B cell (primary cell): ENCODE measurements around the gene DNAH12. TPM values are rescaled to one million over a fixed set of nuclear protein-coding genes. Genes with fewer than 3 reads are reported as not detected.

Experiments
- ATAC-seq: fragments of 200-7000 bp; cut with Tn5 transposase; one replicate; pipeline ENCODE4 v1.10.0; 2021; ENCODE audit warnings: low read depth, mild to moderate bottlenecking, moderate number of reproducible peaks, moderate library complexity
- CTCF ChIA-PET: fragments of 350-600 bp; sonication (Branson Sonifier 250); formaldehyde crosslinking; loops from one replicate; lab custom pipeline; 2021; ENCODE audit warnings: antibody characterized with exemption, inconsistent platforms; lab: Charles Lee
- POLR2A ChIA-PET: fragments of 350-600 bp; sonication (Branson Sonifier 250); formaldehyde crosslinking; loops from one replicate; lab custom pipeline; 2021; ENCODE audit warnings: antibody characterized with exemption; lab: Charles Lee
- DNase-seq: peaks from one replicate; pipeline ENCODE4 v3.0.0; 2013
- H2AFZ ChIP-seq: 2 replicates; pipeline ENCODE4 v1.6.1; 2012; ENCODE audit warnings: mild to moderate bottlenecking, low read depth, low read length; ENCODE audit not compliant: insufficient read depth, poor library complexity, severe bottlenecking
- H3K27ac ChIP-seq, 2 donors: 1 replicate in 1 of 2; 2 replicates in 1 of 2; pipeline ENCODE4 v1.5.1; 2012 to 2013; ENCODE audit warnings: low read length in 2 of 2, mild to moderate bottlenecking in 2 of 2, moderate library complexity in 1 of 2
- H3K27me3 ChIP-seq, 4 experiments: fragments of 200-600 bp in 1 of 4; sonication (generic) in 1 of 4; replicated peaks in 1 of 4; 1 replicate in 2 of 4; 2 replicates in 2 of 4; pipeline versions ENCODE4 v1.6.1 to v1.7.0; 2013 to 2016; ENCODE audit warnings: low read length in 3 of 4, mild to moderate bottlenecking in 2 of 4, mixed read lengths in 1 of 4, moderate library complexity in 1 of 4; ENCODE audit not compliant: insufficient read depth in 4 of 4, control insufficient read depth in 3 of 4; ENCODE audit errors: control extremely low read depth in 1 of 4
- H3K36me3 ChIP-seq, 2 experiments: replicated peaks in 1 of 2; 1 replicate in 1 of 2; 2 replicates in 1 of 2; pipeline versions ENCODE4 v1.6.1 to v1.7.1; 2013; ENCODE audit warnings: low read length in 1 of 2; ENCODE audit not compliant: insufficient read depth in 2 of 2, control insufficient read depth in 1 of 2; ENCODE audit errors: control extremely low read depth in 1 of 2, extremely low read depth in 1 of 2
- H3K4me1 ChIP-seq, 2 donors: fragments of 200-600 bp in 1 of 2; sonication (generic) in 1 of 2; 1 replicate in 1 of 2; 2 replicates in 1 of 2; pipeline versions ENCODE4 v1.5.1 to v1.6.1; 2013 to 2017; ENCODE audit warnings: low read length in 2 of 2; ENCODE audit not compliant: control insufficient read depth in 2 of 2, insufficient read depth in 2 of 2
- H3K4me2 ChIP-seq: replicated peaks from 2 replicates; pipeline ENCODE3; 2012; ENCODE audit warnings: mild to moderate bottlenecking, low read depth, low read length; ENCODE audit not compliant: poor library complexity, severe bottlenecking
- H3K4me3 ChIP-seq, 5 experiments: fragments of 200-600 bp in 1 of 5; sonication (generic) in 1 of 5; 1 replicate in 3 of 5; 2 replicates in 2 of 5; pipeline versions ENCODE4 v1.5.1 to v1.7.0; 2011 to 2016; ENCODE audit warnings: low read length in 4 of 5, mild to moderate bottlenecking in 4 of 5, low read depth in 2 of 5, control low read depth in 1 of 5, moderate library complexity in 1 of 5; ENCODE audit not compliant: insufficient read depth in 1 of 5; ENCODE audit errors: control extremely low read depth in 1 of 5, extremely low read depth in 1 of 5
- H3K79me2 ChIP-seq: fragments of 200-600 bp; sonication (generic); one replicate; pipeline ENCODE4 v1.6.0; 2016; ENCODE audit warnings: low read length; ENCODE audit not compliant: control insufficient read depth, insufficient read depth
- H3K9ac ChIP-seq: fragments of 200-600 bp; sonication (generic); 2 replicates; pipeline ENCODE4 v1.6.1; 2017; ENCODE audit warnings: mild to moderate bottlenecking, low read length, moderate library complexity
- H3K9me3 ChIP-seq, 3 donors: one replicate each; pipeline versions ENCODE4 v1.6.1 to v1.7.1; 2013; ENCODE audit warnings: low read length in 2 of 3; ENCODE audit not compliant: control insufficient read depth in 2 of 3, insufficient read depth in 1 of 3; ENCODE audit errors: control extremely low read depth in 1 of 3
- H4K20me1 ChIP-seq: 2 replicates; pipeline ENCODE4 v1.6.0; 2012; ENCODE audit warnings: mild to moderate bottlenecking, low read length; ENCODE audit not compliant: insufficient read depth, control insufficient read depth, poor library complexity, severe bottlenecking
- H3K27ac Mint-ChIP-seq: one replicate; pipeline ENCODE4 v1.8.0; 2021; ENCODE audit warnings: mixed read lengths
- H3K27me3 Mint-ChIP-seq: one replicate; pipeline ENCODE4 v1.8.0; 2021; ENCODE audit warnings: mixed read lengths
- H3K4me1 Mint-ChIP-seq: one replicate; pipeline ENCODE4 v1.8.0; 2021; ENCODE audit warnings: mixed read lengths
- H3K4me3 Mint-ChIP-seq: one replicate; pipeline ENCODE4 v1.8.0; 2021; ENCODE audit warnings: mixed read lengths
- H3K9me3 Mint-ChIP-seq: one replicate; pipeline ENCODE4 v1.8.0; 2022; ENCODE audit warnings: mixed read lengths; ENCODE audit not compliant: insufficient read depth
- CTCF ChIP-seq: fragments of 200-600 bp; IDR thresholded peaks from one replicate; pipeline ENCODE4 v1.8.0; 2022; ENCODE audit warnings: antibody characterized with exemption, mild to moderate bottlenecking
- EZH2 ChIP-seq: IDR thresholded peaks from 2 replicates; pipeline ENCODE4 v1.6.1; 2012; ENCODE audit warnings: borderline replicate concordance, low read depth, mild to moderate bottlenecking, moderate library complexity, low read length; ENCODE audit not compliant: insufficient read depth, poor library complexity, severe bottlenecking
- WGBS: methylation state at CpG from one replicate; pipeline ENCODE4 v1.1.5; 2013; ENCODE audit warnings: missing lambda C conversion rate; ENCODE audit not compliant: insufficient coverage; 5-methylcytosine and 5-hydroxymethylcytosine counted together
- intact Hi-C: fragments of 100-400 bp; cut with micrococcal nuclease; formaldehyde crosslinking; loops from one replicate; pipeline ENCODE4 v1.10.0; 2022
- polyA plus RNA-seq: library from polyadenylated mRNA; depleted of rRNA; stranded (reverse); fragments of >200 nt; gene quantifications from 2 replicates; pipeline ENCODE4 v1.2.3, GENCODE V29; 2012
- total RNA-seq, 2 donors: library from RNA; stranded (reverse); fragments of 120-200 nt in 1 of 2; gene quantifications; 1 replicate in 1 of 2; 2 replicates in 1 of 2; pipeline versions ENCODE4 v1.2.3 to v1.2.4, GENCODE V29; 2013 to 2022

The DNAH12 gene
- total and polyA plus RNA-seq, 2 donors (not counting 1 experiment from before 2014, with no cell fraction given), result 0.09 to 0.17 TPM

GRCh38 chr3:57256844-57257243, 287.3 kb downstream of the DNAH12 start:
- intact Hi-C loops, result no loop called here
- Histone ChIP-seq H3K27ac (no peak overlapping the region), H3K79me2 (no peaks in the 10 kb centered on the region), H3K36me3 (peaks cover 26 to 72% of the 10 kb centered on the region in 2 experiments), H2AFZ (no peak overlapping the region), H4K20me1 (no peaks in the 10 kb centered on the region), H3K9ac (no peak overlapping the region), H3K4me2 (no peak overlapping the region), H3K9me3 (no peaks in the 10 kb centered on the region), H3K4me3 (no peak overlapping the region), H3K27me3 (no peaks in the 10 kb centered on the region), H3K4me1 (no peaks in the 10 kb centered on the region)
- H3K4me1 Mint-ChIP-seq, result no peaks in the 10 kb centered on the region
- TF ChIP-seq CTCF (no peak), EZH2 (no peak)
- H3K27me3 Mint-ChIP-seq, result no peaks in the 10 kb centered on the region
- DNase-seq (no peak), ATAC-seq (no peak)
- H3K9me3 Mint-ChIP-seq, result peaks cover 3% of the 10 kb centered on the region
- ChIA-PET CTCF (no interaction called here), POLR2A (no interaction called here)
- no peak overlapping the region for H3K4me3 Mint-ChIP-seq
- no CpG with 5 or more reads among the region's 3 CpGs for WGBS
- H3K27ac Mint-ChIP-seq, result no peak overlapping the region

GRCh38 chr3:57252404-57252803, 291.7 kb downstream of the DNAH12 start:
- Histone ChIP-seq H3K79me2 (no peaks in the 10 kb centered on the region), H3K4me2 (no peak overlapping the region), H3K4me1 (no peaks in the 10 kb centered on the region), H3K9me3 (no peaks in the 10 kb centered on the region), H3K27ac (peak overlapping the region in 1 of 2 donors; percentile 46), H3K27me3 (no peaks in the 10 kb centered on the region), H3K36me3 (peaks cover 13 to 66% of the 10 kb centered on the region in 2 experiments), H2AFZ (no peak overlapping the region), H3K9ac (no peak overlapping the region), H3K4me3 (no peak overlapping the region), H4K20me1 (no peaks in the 10 kb centered on the region)
- no peak overlapping the region for H3K27ac Mint-ChIP-seq
- WGBS, result no CpG with 5 or more reads among the region's 1 CpG
- no peak for ATAC-seq
- no peaks in the 10 kb centered on the region for H3K4me1 Mint-ChIP-seq
- intact Hi-C loops, result no loop called here
- ChIA-PET POLR2A (no interaction called here), CTCF (interaction anchor here (1.0 kb wide), 1 partner anchor 83 kb away, joined by 3 read pairs; no protein-coding TSS in a partner anchor)
- TF ChIP-seq EZH2 (no peak), CTCF (no peak)
- no peaks in the 10 kb centered on the region for H3K9me3 Mint-ChIP-seq
- H3K27me3 Mint-ChIP-seq, result no peaks in the 10 kb centered on the region
- no peak overlapping the region for H3K4me3 Mint-ChIP-seq
- no peak for DNase-seq
